K562 (cell line): ENCODE data around the gene OSM. TPM values are rescaled to one million over a fixed set of nuclear protein-coding genes. Genes with fewer than 3 reads are reported as not detected.

Experiments
- AFF1 ChIP-seq, 2 experiments: fragments of 450-650 bp; IDR thresholded peaks; 2 replicates each; pipeline ENCODE4 v1.6.1; 2018; ENCODE audit warnings: mild to moderate bottlenecking in 2 of 2, low read depth in 1 of 2; ENCODE audit not compliant: partially characterized antibody in 2 of 2
- ARID4B ChIP-seq: sonication (generic); formaldehyde crosslinking; IDR thresholded peaks from 2 replicates; pipeline ENCODE4 v1.8.0; 2022; ENCODE audit warnings: mild to moderate bottlenecking, missing genetic modification reagents
- BCOR ChIP-seq: fragments of 450-650 bp; IDR thresholded peaks from 2 replicates; pipeline ENCODE4 v1.6.1; 2016
- CBX3 ChIP-seq, 2 experiments: IDR thresholded peaks; 1 replicate in 1 of 2; 2 replicates in 1 of 2; pipeline ENCODE4 v1.6.1; 2012; ENCODE audit warnings: inconsistent platforms in 2 of 2, low read length in 2 of 2, borderline replicate concordance in 1 of 2, control low read depth in 1 of 2
- CHCHD3 ChIP-seq: fragments of 250-450 bp; sonication (Bioruptor Pico); IDR thresholded peaks from 2 replicates; pipeline ENCODE4 v2.1.2; 2022; ENCODE audit warnings: mild to moderate bottlenecking
- NCOR1 ChIP-seq: fragments of 450-650 bp; IDR thresholded peaks from 2 replicates; pipeline ENCODE4 v1.6.1; 2016; ENCODE audit warnings: mild to moderate bottlenecking, moderate library complexity
- NRF1 ChIP-seq, 2 experiments: fragments of 450-650 bp; IDR thresholded peaks in 1 of 2; conservative IDR thresholded peaks in 1 of 2; 2 replicates each; pipeline ENCODE4 v1.6.1; 2014; ENCODE audit warnings: mild to moderate bottlenecking in 2 of 2
- SIRT6 ChIP-seq: IDR thresholded peaks from one replicate; pipeline ENCODE4 v1.6.1; 2012; ENCODE audit warnings: low read depth, mild to moderate bottlenecking, control low read depth, inconsistent platforms, low read length, moderate library complexity
- SMARCA4 ChIP-seq: fragments of 450-650 bp; IDR thresholded peaks from 2 replicates; pipeline ENCODE4 v1.6.1; 2016
- TBL1XR1 ChIP-seq, 2 experiments: IDR thresholded peaks; 2 replicates each; pipeline ENCODE4 v1.6.1; 2012; ENCODE audit warnings: improper control_type of control experiment in 2 of 2, low read length in 2 of 2, mild to moderate bottlenecking in 1 of 2
- ZBTB7A ChIP-seq: IDR thresholded peaks from 2 replicates; pipeline ENCODE4 v1.6.1; 2011; ENCODE audit warnings: low read depth, mild to moderate bottlenecking, low read length, moderate library complexity, borderline replicate concordance; ENCODE audit not compliant: control insufficient read depth
- ZBTB8A ChIP-seq: fragments of 450-650 bp; IDR thresholded peaks from 2 replicates; pipeline ENCODE4 v1.6.1; 2018; ENCODE audit warnings: mild to moderate bottlenecking, moderate library complexity; ENCODE audit not compliant: partially characterized antibody
- ZNF121 ChIP-seq: sonication (generic); formaldehyde crosslinking; conservative IDR thresholded peaks from 2 replicates; pipeline ENCODE4 v1.8.0; 2022; ENCODE audit warnings: missing genetic modification reagents
- ZNF212 ChIP-seq: fragments of 450-650 bp; formaldehyde crosslinking; IDR thresholded peaks from 2 replicates; pipeline ENCODE4 v1.4.0; 2020; ENCODE audit warnings: mild to moderate bottlenecking
- ZNF592 ChIP-seq: fragments of 450-650 bp; IDR thresholded peaks from 2 replicates; pipeline ENCODE4 v1.6.1; 2017; ENCODE audit warnings: antibody characterized with exemption, mild to moderate bottlenecking
- polyA plus RNA-seq, 8 experiments: library from polyadenylated mRNA; depleted of rRNA in 4 of 8; stranded (reverse) in 5 of 8; unstranded in 3 of 8; fragments of >200 nt; fragmentation: Nextera tagmentation in 2 of 8; fragmentation: Illumina TruSeq in 1 of 8; extraction: Ambion mirVana in 2 of 8; extraction: Trizol in 1 of 8; gene quantifications; 2 replicates each; pipeline versions ENCODE4 v1.2.1 to v1.2.3, GENCODE V29; 2011 to 2014; ENCODE audit warnings: inconsistent platforms in 1 of 8, missing spikeins in 1 of 8
- total RNA-seq, 7 experiments: library from RNA; depleted of rRNA in 6 of 7; stranded (reverse); fragments of >200 nt in 6 of 7; fragmentation: Illumina TruSeq in 2 of 7; extraction: Trizol in 2 of 7; gene quantifications; 2 replicates each; pipeline versions ENCODE4 v1.2.1 to v1.2.3, GENCODE V29; 2011 to 2021; ENCODE audit warnings: low replicate concordance in 1 of 7

The OSM gene
- total and polyA plus RNA-seq, 9 of the 15 experiments (the other 6 are each of a cell fraction or from before 2014, with no cell fraction given): 0.22 TPM; not detected in 8

- no peak for TF ChIP-seq TBL1XR1 (IDR thresholded peaks at IDR 0.05; ENCODE audit: low read length in 2 of 2)
- no peak for TF ChIP-seq CBX3 (IDR thresholded peaks at IDR 0.05; ENCODE audit: borderline replicate concordance in 1 of 2, low read length in 2 of 2)
- no peak for TF ChIP-seq AFF1 (IDR thresholded peaks at IDR 0.05; ENCODE audit: low read depth in 1 of 2, partially characterized antibody in 2 of 2)
- no peak for TF ChIP-seq SMARCA4
- TF ChIP-seq SIRT6: no peak
- no peak for TF ChIP-seq ZNF121 (CRISPR knock-in tag)
- TF ChIP-seq CHCHD3 (CRISPR knock-in tag): no peak
- TF ChIP-seq ZNF592: no peak
- no peak for TF ChIP-seq BCOR
- no peak for TF ChIP-seq NCOR1
- TF ChIP-seq ZNF212 (CRISPR knock-in tag): no peak
- TF ChIP-seq NRF1 (conservative IDR thresholded peaks at IDR 0.05 in 1 of 2, IDR thresholded peaks at IDR 0.05 in 1 of 2): peak; percentile 74 to 78
- peak; percentile 73; the same call in 1 of the 2 replicates for TF ChIP-seq ZBTB7A
- TF ChIP-seq ARID4B: no peak
- no peak for TF ChIP-seq ZBTB8A
Observed at GRCh38 chr22:30289141-30289979, 22.7 kb upstream of the OSM start, which contains the start of gene CASTOR1 (continued).
